ENCODE data around the gene TNKS1BP1.

DNA sequence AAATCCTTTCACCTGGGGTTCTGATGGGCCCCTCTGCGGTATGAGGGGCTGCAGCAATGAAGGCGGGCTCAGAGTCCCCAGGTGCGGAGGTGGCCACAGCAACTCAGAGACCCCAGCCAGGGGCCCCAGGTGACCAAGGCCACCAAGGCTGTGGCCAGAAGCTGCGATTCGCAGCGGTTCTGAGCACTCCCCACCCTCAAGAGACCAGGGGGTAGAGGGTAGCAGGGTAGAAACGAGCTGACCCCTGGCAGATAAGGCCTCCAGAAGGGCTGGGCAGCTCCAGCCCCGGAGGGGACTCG lies 948 bp downstream of the TNKS1BP1 start:
- TF ChIP-seq, protein P1, sequence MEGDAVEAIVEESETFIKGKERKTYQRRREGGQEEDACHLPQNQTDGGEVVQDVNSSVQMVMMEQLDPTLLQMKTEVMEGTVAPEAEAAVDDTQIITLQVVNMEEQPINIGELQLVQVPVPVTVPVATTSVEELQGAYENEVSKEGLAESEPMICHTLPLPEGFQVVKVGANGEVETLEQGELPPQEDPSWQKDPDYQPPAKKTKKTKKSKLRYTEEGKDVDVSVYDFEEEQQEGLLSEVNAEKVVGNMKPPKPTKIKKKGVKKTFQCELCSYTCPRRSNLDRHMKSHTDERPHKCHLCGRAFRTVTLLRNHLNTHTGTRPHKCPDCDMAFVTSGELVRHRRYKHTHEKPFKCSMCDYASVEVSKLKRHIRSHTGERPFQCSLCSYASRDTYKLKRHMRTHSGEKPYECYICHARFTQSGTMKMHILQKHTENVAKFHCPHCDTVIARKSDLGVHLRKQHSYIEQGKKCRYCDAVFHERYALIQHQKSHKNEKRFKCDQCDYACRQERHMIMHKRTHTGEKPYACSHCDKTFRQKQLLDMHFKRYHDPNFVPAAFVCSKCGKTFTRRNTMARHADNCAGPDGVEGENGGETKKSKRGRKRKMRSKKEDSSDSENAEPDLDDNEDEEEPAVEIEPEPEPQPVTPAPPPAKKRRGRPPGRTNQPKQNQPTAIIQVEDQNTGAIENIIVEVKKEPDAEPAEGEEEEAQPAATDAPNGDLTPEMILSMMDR (IDR thresholded peaks at IDR 0.05 in 2 of 3, conservative IDR thresholded peaks at IDR 0.05 in 1 of 3; ENCODE audit: insufficient read depth in 2 of 3, low read depth in 1 of 3, low read length in 3 of 3) = no peak
- TF ChIP-seq RAD21 (CRISPR knock-in tag; conservative IDR thresholded peaks at IDR 0.05 in 1 of 2, IDR thresholded peaks at IDR 0.05 in 1 of 2) = no peak

Data from K562 (cell line).